HG03439 (cell line): Measurements from ENCODE around the gene CRAT.

Experiments used
- ATAC-seq: cut with Tn5 transposase; IDR thresholded peaks from one replicate; pipeline ENCODE4 v1.9.1; 2021; ENCODE audit warnings: mild to moderate bottlenecking, moderate library complexity; ENCODE audit not compliant: unreplicated experiment

Gene CRAT

DNA sequence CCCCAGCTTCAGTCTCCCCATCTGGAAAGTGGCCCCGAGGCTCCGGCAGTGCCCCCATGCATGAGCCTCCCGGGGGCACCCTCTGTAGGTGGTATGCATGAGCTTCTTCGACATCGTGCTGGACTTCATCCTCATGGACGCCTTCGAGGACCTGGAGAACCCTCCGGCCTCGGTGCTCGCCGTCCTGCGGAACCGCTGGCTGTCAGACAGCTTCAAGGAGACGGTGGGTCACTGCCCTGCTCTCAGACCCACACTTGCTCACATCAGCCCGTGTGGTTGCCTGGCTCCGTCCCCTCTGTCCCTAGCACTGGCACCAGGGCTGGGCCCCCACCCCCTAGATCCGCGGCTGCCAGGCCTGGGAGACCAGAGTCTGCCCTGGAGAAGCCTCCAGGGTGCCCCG lies 42.5 kb downstream of the CRAT start:
- ATAC-seq: no peak

DNA sequence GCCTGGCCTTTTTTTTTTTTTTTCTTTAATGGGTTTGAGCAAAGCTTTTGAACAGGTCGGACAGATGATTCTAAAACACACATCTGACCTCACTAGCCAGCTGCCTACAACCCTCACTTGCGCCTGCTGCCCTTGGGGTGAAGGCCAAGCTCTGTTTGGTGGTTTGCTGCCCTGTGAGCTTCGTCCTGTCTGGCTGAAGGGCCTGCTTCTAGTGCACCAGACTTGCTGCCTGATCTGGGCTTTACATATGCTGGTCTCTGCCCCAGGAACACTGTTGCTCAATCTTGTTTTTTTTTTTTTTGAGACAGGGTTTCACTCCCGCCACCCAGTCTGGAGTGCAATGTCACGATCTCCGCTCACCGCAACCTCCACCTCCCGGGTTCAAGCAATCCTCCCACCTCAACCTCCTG lies 46.1 kb downstream of the CRAT start:
- ATAC-seq: no peak

DNA sequence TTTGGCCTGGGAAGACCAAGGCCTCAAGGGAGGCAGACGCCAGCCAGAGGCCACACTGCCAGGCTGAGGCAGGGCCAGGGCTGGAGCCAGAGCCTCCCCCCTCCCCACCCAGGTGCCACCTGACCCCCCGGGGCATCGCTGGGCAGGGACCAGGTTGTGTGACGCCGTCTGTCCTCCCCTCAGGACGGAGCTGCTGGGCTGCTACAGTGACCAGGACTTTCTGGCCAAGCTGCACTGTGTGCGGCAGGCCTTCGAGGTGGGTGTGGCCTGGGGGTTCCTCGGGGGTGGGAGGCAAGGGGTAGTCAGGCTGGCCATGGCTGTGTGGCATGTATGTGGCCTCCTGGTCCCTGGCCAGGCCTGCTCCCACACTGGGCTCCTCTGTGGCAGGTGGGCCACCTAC lies 47.5 kb downstream of the CRAT start:
- no peak for ATAC-seq

DNA sequence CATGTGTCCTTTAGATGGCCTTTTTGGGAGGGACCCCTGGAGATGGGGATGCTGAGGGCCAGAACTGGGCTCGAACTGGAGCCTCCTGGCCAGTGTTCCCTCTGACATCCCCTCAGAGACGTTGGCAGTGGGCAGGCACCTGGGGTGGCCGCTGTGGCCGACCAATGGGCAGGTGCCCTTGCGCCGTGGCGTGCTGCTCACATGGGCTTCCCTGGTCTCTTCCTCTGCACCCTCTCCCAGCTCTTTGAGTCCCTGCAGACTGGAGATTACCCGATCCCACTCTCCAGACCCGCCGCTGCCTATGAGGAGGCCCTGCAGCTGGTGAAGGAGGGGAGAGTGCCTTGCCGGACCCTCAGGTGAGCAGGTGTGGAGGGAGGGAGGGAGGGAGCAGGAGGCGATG lies 49.6 kb downstream of the CRAT start:
- ATAC-seq: no peak

DNA sequence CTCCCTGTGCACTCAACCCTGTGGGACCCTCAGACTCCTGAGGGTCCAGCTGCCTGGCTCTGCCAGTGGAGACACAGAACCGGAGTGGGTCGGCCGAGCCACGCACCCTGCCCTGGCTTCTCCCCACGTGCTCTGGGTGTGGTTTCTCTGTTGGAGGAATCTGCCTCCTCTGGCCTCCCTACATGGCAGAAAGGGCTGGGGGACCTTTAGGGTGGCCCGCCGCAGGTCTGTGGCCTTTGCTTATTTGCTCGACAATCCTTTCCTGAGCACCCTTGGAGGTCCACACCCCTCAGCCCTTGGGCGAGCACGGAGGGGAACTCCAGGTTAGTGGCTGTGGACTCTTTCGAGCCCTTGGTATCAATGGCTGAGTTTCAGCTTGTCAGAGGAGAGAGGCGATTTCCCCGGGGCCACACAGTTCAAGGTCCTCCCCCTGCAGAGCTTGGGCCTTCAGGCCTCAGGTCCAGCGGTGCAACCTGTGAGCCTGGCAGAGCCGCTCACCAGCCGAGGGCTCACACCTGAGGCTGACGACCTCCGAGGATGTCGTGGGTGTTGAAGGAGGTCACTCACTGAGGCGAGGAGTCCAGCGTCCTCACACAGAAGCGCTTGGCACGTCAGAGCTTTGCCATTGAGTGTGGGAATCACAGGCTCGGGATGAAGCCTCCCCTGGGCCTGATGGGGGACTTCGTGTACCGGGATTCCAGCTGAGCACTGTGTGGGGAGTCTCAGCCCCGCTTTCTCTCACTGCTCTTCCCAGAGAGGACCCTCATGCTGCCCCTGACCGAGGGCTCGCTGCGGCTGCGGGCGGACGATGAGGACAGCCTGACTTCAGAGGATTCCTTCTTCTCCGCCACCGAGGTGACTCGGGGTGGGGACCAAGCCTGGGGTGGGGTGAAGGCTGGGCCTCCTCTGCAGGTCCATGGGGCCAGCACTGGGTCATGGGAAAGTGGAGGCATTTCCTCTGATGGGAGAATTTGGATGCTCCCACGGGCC lies 50.5 kb downstream of the CRAT start:
- ATAC-seq: no peak

DNA sequence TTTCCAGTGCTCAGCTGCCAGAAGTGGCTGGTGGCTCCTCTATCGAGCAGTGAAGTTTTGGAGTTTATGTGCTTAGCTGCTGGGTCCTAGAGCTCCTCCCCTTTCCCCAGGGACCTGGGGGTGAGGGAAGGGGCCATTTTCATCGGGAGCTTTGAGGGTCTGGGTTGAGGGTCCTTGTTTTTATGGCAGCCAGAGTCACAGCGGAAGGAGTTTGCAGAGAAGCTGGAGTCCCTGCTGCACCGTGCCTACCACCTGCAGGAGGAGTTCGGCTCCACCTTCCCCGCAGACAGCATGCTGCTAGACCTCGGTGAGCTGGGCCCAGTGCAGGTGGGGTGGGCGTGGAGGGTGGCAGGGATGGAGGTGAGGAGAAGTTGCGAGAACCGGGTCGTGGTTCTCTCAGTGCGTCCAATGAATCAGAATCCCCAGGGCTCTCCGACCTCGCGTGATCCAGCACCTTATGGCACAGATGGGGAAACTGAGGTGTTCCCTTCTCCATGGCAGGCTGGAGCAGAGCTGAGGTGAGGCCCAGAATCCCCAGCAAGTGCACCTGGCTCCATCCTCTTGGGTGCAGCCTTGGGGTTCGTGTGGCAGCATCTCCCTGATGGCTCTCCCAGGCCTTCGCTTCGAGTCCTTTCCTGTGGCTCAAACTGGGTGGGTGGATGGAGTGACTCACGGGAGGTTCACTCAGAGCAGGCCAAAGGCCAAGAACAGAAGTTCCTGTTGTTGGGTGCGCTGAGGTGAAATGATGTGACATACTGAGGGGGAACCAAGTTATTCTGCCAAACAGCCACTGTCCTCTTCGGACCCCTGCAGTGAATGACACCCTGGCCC lies 51.4 kb downstream of the CRAT start:
- no peak for ATAC-seq

DNA sequence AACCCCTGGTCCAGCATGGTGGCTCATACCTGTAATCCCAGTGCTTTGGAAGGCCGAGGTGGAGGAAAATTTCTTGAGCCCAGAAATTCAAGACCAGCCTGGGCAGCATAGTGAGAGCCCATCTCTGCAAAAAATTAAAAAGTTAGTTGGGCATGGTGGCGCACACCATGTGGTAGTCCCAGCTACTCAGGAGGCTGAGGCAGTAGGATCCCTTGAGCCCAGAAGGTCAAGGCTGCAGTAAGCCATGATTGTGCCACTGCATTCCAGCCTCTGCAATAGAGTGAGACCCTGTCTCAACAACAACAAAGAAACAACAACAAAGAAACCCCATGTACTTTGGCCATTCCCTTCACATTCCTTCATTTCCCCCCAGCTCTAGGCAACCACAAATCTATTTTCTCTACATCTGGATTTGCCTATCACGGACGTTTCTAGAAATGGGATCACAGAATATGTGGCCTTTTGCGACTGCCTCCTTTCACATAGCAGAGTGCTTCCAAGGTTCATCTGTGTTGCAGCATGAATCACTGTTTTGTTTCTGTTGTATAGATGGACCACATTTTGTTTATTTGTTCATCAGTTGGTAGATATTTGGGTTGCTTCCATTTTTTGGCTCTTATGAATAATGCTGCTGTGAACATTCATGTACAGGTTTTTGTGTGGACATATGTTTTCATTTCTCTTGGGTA lies 56.3 kb downstream of the CRAT start:
- no peak for ATAC-seq

DNA sequence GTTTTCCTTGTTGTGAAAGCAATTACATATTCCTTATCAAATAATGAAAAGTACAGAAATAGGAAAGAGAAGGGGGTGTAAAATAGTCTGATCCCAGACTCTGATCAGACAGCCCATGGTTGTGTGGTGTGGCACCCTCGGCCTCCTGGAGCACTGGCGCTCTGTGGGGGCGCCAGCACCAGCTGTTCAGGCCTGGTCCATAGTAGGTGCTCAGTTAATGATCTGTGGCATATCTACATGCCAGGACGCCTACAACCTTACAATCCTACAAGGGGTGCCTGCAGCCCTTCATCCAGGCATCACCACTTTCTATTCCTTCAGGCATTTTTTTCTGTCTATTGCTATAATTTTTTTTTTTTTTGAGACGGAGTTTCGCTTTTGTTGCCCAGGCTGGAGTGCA lies 57.6 kb downstream of the CRAT start:
- ATAC-seq: no peak

DNA sequence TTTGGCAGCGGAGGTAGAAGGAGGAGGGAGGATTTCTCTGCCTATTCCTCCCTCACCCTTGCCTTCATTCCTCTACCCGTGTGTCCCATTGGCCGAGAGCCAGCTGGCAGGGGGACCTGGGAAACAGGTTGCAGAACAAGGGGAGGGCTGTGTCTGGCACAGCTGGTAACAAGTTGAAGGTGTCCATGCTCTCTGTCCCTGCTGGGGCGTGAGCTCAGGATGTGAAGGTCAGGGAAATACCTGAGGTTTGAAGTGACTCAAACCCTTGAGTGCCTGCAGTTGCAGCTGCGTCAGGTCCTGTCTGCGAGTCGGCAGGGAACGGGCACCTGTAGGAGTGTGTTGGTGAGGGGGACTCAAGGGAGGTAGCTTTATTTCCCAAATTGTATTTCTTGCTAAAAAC lies 58.0 kb downstream of the CRAT start:
- no peak for ATAC-seq
